KMS-11 (cell line): ENCODE data around the gene AGFG2.
"Not testable (repeated sequence)": the region's sequence is repeated elsewhere in the genome, so short reads cannot be mapped to it uniquely, and the experiment has no call there.

Experiments
- H2AFZ ChIP-seq: fragments of 200-600 bp; sonication (generic); 2 replicates; pipeline ENCODE4 v1.6.1; 2016; ENCODE audit warnings: antibody characterized with exemption, mixed run types, low read depth
- H3K27ac ChIP-seq: fragments of 200-600 bp; sonication (generic); 2 replicates; pipeline ENCODE4 v1.6.1; 2016; ENCODE audit warnings: mild to moderate bottlenecking, mixed run types
- H3K27me3 ChIP-seq: fragments of 200-600 bp; sonication (generic); 2 replicates; pipeline ENCODE4 v1.6.1; 2017; ENCODE audit warnings: mild to moderate bottlenecking, low read depth, mixed run types, moderate library complexity; ENCODE audit not compliant: insufficient read depth
- H3K36me3 ChIP-seq: fragments of 200-600 bp; sonication (generic); 2 replicates; pipeline ENCODE4 v1.6.1; 2017; ENCODE audit warnings: mild to moderate bottlenecking, mixed run types; ENCODE audit not compliant: insufficient read depth
- H3K4me1 ChIP-seq: fragments of 200-600 bp; sonication (generic); 2 replicates; pipeline ENCODE4 v1.6.1; 2016; ENCODE audit warnings: mild to moderate bottlenecking, low read depth, mixed run types; ENCODE audit not compliant: poor library complexity, severe bottlenecking
- H3K4me2 ChIP-seq: fragments of 200-600 bp; sonication (generic); 2 replicates; pipeline ENCODE4 v1.7.0; 2016; ENCODE audit warnings: mild to moderate bottlenecking, mixed run types
- H3K4me3 ChIP-seq: fragments of 200-600 bp; sonication (generic); IDR thresholded peaks from 2 replicates; pipeline ENCODE4 v1.6.1; 2017; ENCODE audit warnings: low read depth, low read length, mixed read lengths; ENCODE audit not compliant: insufficient read depth
- H3K79me2 ChIP-seq: fragments of 200-600 bp; sonication (generic); 2 replicates; pipeline ENCODE4 v1.6.1; 2016; ENCODE audit warnings: low read depth, mixed run types; ENCODE audit not compliant: insufficient read depth
- H3K9ac ChIP-seq: fragments of 200-600 bp; sonication (generic); 2 replicates; pipeline ENCODE4 v1.6.1; 2016; ENCODE audit warnings: mild to moderate bottlenecking, mixed run types
- H4K20me1 ChIP-seq: fragments of 200-600 bp; sonication (generic); 2 replicates; pipeline ENCODE4 v1.6.1; 2016; ENCODE audit warnings: mild to moderate bottlenecking, mixed run types; ENCODE audit not compliant: insufficient read depth
- TF ChIP-seq, protein P1 (sequence below): fragments of 200-600 bp; sonication (generic); conservative IDR thresholded peaks from 2 replicates; pipeline ENCODE4 v1.6.1; 2017; ENCODE audit warnings: low read depth, mild to moderate bottlenecking, antibody characterized with exemption, low read length, moderate library complexity, mixed read lengths

Gene AGFG2

DNA sequence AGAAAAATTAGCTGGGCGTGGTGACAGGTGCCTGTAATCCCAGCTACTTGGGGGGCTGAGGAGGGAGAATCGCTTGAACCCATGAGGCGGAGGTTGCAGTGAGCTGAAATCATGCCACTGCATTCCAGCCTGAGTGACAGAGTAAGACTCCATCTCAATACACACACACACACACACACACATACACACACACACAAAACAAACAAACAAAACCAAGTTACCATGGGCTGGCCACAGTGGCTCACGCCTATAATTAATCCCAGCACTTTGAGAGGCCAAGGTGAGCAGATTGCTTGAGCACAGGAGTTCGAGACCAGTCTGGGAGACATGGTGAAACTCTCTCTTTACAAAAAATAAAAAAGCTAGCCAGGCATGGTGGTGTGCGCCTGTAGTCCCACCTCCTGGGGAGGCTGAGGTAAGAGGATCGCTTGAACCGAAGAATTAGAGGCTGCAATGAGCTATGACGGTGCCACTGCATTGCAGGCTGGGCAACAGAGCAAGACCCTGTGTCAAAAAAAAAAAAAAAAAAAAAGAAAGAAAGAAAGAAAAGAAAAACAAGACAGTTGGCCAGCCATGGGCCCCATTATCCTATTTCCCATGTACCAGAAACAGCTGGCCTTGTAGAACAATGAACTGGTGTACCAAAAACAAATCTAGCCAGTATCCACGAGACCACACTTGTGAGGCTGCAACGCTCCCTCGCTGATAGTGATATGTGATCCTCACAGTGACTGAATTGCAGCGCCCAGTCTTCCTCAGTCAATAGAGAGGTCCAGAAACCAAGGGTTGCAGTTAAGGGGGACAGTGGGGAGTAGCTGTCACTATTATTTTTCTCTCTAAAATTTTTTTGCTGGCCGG lies 6.6 kb upstream of the AGFG2 start:
- Histone ChIP-seq H4K20me1 (no peaks in the 10 kb centered on the region), H3K27me3 (no peaks in the 10 kb centered on the region), H3K4me3 (no peak overlapping the region), H3K4me1 (peaks cover 14% of the 10 kb centered on the region), H3K9ac (no peak overlapping the region), H3K79me2 (no peaks in the 10 kb centered on the region), H3K27ac (no peak overlapping the region), H3K4me2 (no peak overlapping the region), H2AFZ (no peak overlapping the region), H3K36me3 (no peaks in the 10 kb centered on the region)
- TF ChIP-seq, protein P1, sequence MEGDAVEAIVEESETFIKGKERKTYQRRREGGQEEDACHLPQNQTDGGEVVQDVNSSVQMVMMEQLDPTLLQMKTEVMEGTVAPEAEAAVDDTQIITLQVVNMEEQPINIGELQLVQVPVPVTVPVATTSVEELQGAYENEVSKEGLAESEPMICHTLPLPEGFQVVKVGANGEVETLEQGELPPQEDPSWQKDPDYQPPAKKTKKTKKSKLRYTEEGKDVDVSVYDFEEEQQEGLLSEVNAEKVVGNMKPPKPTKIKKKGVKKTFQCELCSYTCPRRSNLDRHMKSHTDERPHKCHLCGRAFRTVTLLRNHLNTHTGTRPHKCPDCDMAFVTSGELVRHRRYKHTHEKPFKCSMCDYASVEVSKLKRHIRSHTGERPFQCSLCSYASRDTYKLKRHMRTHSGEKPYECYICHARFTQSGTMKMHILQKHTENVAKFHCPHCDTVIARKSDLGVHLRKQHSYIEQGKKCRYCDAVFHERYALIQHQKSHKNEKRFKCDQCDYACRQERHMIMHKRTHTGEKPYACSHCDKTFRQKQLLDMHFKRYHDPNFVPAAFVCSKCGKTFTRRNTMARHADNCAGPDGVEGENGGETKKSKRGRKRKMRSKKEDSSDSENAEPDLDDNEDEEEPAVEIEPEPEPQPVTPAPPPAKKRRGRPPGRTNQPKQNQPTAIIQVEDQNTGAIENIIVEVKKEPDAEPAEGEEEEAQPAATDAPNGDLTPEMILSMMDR, result no peak

GRCh38 chr7:100535982-100536381 lies 3.0 kb upstream of the AGFG2 start:
- H3K27me3 ChIP-seq, H3K36me3 ChIP-seq, H3K79me2 ChIP-seq, H3K4me3 ChIP-seq, H3K9ac ChIP-seq, H3K27ac ChIP-seq, H4K20me1 ChIP-seq, H2AFZ ChIP-seq, H3K4me2 ChIP-seq: not testable (repeated sequence)
- H3K4me1 ChIP-seq, result peaks cover 20% of the 10 kb centered on the region

DNA sequence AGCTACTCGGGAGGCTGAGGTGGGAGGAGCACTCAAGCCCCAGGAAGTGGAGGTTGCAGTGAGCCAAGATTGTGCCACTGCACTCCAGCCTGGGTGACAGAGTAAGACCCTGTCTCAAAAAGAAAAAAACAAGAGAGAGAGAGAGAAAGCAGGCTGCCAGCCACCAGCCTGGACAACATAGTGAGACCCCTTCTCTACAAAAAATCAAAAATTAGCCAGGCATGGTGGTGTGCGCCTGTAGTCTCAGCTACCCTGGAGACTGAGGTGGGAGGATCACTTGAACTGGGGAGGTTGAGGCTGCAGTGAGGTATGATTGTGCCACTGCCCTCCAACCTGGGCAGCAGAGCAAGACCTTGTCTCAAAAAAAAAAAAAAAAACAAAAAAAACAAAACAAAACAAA lies 2.3 kb upstream of the AGFG2 start:
- H3K27ac ChIP-seq, H3K79me2 ChIP-seq, H2AFZ ChIP-seq, H3K4me3 ChIP-seq, H3K27me3 ChIP-seq, H3K36me3 ChIP-seq, H4K20me1 ChIP-seq, H3K9ac ChIP-seq, H3K4me2 ChIP-seq: not testable (repeated sequence)
- H3K4me1 ChIP-seq, result peaks cover 18% of the 10 kb centered on the region

GRCh38 chr7:100538348-100538653 lies 702 bp upstream of the AGFG2 start:
- Histone ChIP-seq H3K27ac (peak overlapping the region; percentile 42), H2AFZ (peak overlapping the region; percentile 87), H4K20me1 (no peaks in the 10 kb centered on the region), H3K4me2 (peak overlapping the region; percentile 95), H3K79me2 (no peaks in the 10 kb centered on the region), H3K9ac (peak overlapping the region; percentile 33; the same call in 1 of the 2 replicates), H3K36me3 (no peaks in the 10 kb centered on the region), H3K4me3 (no peak overlapping the region), H3K27me3 (no peaks in the 10 kb centered on the region), H3K4me1 (peaks cover 15% of the 10 kb centered on the region)
- TF ChIP-seq, protein P1, result no peak

GRCh38 chr7:100539436-100540006 lies 518 bp downstream of the AGFG2 start:
- Histone ChIP-seq H3K79me2 (no peaks in the 10 kb centered on the region), H2AFZ (peak overlapping the region; percentile 90), H3K4me1 (peaks cover 15% of the 10 kb centered on the region), H3K27me3 (no peaks in the 10 kb centered on the region), H4K20me1 (no peaks in the 10 kb centered on the region), H3K4me3 (no peak overlapping the region), H3K36me3 (no peaks in the 10 kb centered on the region), H3K9ac (no peak overlapping the region), H3K27ac (no peak overlapping the region), H3K4me2 (peak overlapping the region; percentile 70)
- TF ChIP-seq, protein P1, result no peak
